Suprapubic skin (tissue), 4 donors: Measurements from ENCODE around the gene ASTN2. TPM values are rescaled to one million over a fixed set of nuclear protein-coding genes. Genes with fewer than 3 reads are reported as not detected.

Experiments
- DNase-seq, 2 donors: peaks; one replicate each; pipeline ENCODE4 v3.0.0-alpha.2; 2019; ENCODE audit warnings: low spot score in 2 of 2
- H3K27ac ChIP-seq: fragments of 200-600 bp; sonication (generic); one replicate; pipeline ENCODE4 v1.5.1; 2019
- H3K27me3 ChIP-seq: fragments of 200-600 bp; sonication (generic); one replicate; pipeline ENCODE4 v1.5.1; 2019
- H3K36me3 ChIP-seq: fragments of 200-600 bp; sonication (generic); one replicate; pipeline ENCODE4 v1.5.1; 2019
- H3K4me1 ChIP-seq: fragments of 200-600 bp; sonication (generic); one replicate; pipeline ENCODE4 v1.5.1; 2019
- H3K4me3 ChIP-seq: fragments of 200-600 bp; sonication (generic); one replicate; pipeline ENCODE4 v1.5.1; 2019; ENCODE audit warnings: mild to moderate bottlenecking
- H3K9me3 ChIP-seq: fragments of 200-600 bp; sonication (generic); one replicate; pipeline ENCODE4 v1.5.1; 2019
- CTCF ChIP-seq, 2 donors: fragments of 200-600 bp in 1 of 2; fragments of 450-650 bp in 1 of 2; sonication (generic) in 1 of 2; IDR thresholded peaks; one replicate each; pipeline ENCODE4 v1.5.1; 2016 to 2019; ENCODE audit warnings: antibody characterized with exemption in 2 of 2, mild to moderate bottlenecking in 1 of 2, moderate library complexity in 1 of 2
- EP300 ChIP-seq: sonication (generic); formaldehyde crosslinking; IDR thresholded peaks from one replicate; pipeline ENCODE4 v1.6.1; 2017; ENCODE audit warnings: antibody characterized with exemption
- POLR2A ChIP-seq, 2 donors: fragments of 450-650 bp; IDR thresholded peaks; one replicate each; pipeline ENCODE4 v1.6.1; 2017; ENCODE audit warnings: antibody characterized with exemption in 2 of 2, mild to moderate bottlenecking in 2 of 2, moderate library complexity in 2 of 2
- POLR2AphosphoS5 ChIP-seq, 3 donors: sonication (generic); formaldehyde crosslinking; IDR thresholded peaks; one replicate each; pipeline ENCODE4 v1.6.1; 2017; ENCODE audit warnings: antibody characterized with exemption in 3 of 3
- WGBS: methylation state at CpG from one replicate; pipeline ENCODE4 v1.1.5; 2018; 5-methylcytosine and 5-hydroxymethylcytosine counted together
- total RNA-seq, 4 donors: library from RNA; depleted of rRNA; stranded (reverse); fragments of >200 nt; gene quantifications; one replicate each; pipeline ENCODE4 v1.1.0, GENCODE V29; 2016

The ASTN2 gene
- total RNA-seq, 4 donors from 2014 or later, result 2.0 to 6.9 (median 3.8) TPM

DNA sequence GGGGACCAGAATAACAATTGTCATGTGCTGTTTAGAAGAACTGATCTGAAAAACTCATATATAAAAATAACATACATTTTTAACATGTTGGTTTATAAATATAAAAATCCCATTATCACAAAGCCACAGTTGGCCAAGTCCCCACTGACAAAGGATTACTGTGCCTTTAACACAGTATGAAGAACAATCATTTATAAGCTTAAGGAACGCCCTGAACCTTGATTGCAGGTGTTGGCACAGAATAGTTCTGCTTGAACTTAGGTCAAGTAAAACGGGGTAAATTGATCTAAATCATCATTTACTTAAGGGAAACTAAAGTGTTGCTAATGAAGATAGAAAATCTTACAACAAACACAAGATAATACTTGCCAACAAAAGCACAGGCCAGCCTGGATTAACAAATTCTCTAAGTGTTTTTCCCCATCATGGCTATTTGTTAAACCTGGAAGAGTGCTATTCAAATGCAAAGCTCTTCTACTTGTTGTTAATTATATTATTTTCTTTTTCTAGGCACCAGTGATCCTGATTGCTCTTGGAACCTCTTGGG is 46.1 kb downstream of the ASTN2 start:
- no peak overlapping the region for H3K4me3 ChIP-seq
- H3K27me3 ChIP-seq, result no peaks in the 10 kb centered on the region
- no peak overlapping the region for H3K27ac ChIP-seq
- H3K4me1 ChIP-seq, result no peaks in the 10 kb centered on the region
- WGBS, result 32% methylated on average over 2 of the region's 2 CpGs
- no peaks in the 10 kb centered on the region for H3K36me3 ChIP-seq
- H3K9me3 ChIP-seq, result no peaks in the 10 kb centered on the region
- no peak for DNase-seq
- TF ChIP-seq CTCF (IDR thresholded peaks at IDR 0.05) (no peak), POLR2A (IDR thresholded peaks at IDR 0.05) (no peak), EP300 (no peak), POLR2AphosphoS5 (IDR thresholded peaks at IDR 0.05) (no peak)

DNA sequence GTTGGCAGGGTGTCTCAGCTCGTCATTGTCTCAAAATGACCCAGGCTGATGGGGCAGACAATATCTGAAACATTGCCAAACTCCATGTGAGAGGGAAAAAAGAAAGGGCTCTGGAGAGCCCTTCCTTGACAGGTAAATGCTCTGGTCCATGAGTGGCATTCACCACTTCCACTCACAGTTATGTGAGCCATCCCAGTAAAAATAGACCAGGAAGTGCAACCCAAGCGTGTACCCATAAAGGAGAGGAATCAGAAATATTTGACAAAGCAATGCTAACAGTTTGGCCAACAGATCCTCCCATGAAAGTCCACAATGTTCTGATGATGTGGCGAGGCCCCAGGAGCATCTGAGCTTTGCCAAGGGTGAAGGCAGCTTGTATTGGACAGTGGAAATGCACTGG is 49.4 kb downstream of the ASTN2 start:
- WGBS, result 73% methylated on average over 3 of the region's 3 CpGs
- Histone ChIP-seq H3K4me1 (no peaks in the 10 kb centered on the region), H3K4me3 (no peak overlapping the region), H3K36me3 (no peaks in the 10 kb centered on the region), H3K27me3 (no peaks in the 10 kb centered on the region), H3K9me3 (no peaks in the 10 kb centered on the region), H3K27ac (no peak overlapping the region)
- DNase-seq, result no peak
- TF ChIP-seq POLR2AphosphoS5 (IDR thresholded peaks at IDR 0.05) (no peak), EP300 (no peak), CTCF (IDR thresholded peaks at IDR 0.05) (no peak), POLR2A (IDR thresholded peaks at IDR 0.05) (no peak)

DNA sequence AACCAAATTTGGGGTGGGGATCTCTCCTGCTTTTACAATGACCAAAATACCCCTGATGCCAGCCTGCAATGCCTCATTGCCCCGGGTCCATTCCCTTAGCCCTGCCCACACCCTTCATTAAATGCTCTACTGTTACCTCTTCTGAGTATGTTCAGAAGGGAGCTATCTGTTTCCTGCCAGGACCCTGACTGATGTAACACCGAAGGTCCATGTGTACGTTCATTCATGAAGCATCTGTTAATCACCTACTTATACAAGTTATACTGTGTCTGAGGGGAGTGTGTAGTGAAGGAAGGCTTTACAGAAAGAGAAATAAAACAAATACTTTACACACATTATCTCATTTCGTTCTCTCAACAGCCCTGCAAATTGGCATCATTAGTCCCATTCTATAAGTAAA is 51.9 kb downstream of the ASTN2 start:
- Histone ChIP-seq H3K9me3 (no peaks in the 10 kb centered on the region), H3K4me1 (no peaks in the 10 kb centered on the region), H3K36me3 (no peaks in the 10 kb centered on the region), H3K27me3 (no peaks in the 10 kb centered on the region), H3K27ac (no peak overlapping the region), H3K4me3 (no peak overlapping the region)
- TF ChIP-seq POLR2AphosphoS5 (IDR thresholded peaks at IDR 0.05), result no peak
- no peak for TF ChIP-seq EP300
- TF ChIP-seq POLR2A (IDR thresholded peaks at IDR 0.05), result no peak
- TF ChIP-seq CTCF (IDR thresholded peaks at IDR 0.05), result no peak
- WGBS, result 81% methylated on average over 4 of the region's 4 CpGs
- no peak for DNase-seq

DNA sequence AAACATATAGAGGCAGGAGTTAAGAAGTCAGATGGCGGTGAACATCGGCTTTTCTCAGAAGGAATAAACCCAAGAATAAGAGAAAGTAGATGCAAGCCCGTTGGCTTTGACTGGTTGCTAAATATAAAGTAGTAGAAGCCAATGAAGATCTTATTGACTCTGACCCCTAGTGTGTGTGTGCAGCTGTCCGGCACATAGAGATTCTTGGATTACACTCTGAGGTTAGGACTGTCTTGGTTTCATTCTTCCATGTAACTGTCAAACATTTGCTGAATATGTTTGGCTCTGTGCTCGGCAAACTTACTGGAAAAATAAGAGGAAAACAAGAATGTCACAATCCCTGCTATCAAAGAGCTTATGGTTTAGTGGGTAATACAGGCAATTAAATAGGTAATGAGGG is 54.9 kb downstream of the ASTN2 start:
- no peaks in the 10 kb centered on the region for H3K9me3 ChIP-seq
- H3K27me3 ChIP-seq, result no peaks in the 10 kb centered on the region
- WGBS, result 79% methylated on average over 5 of the region's 5 CpGs
- DNase-seq, result no peak
- no peak for TF ChIP-seq POLR2A (IDR thresholded peaks at IDR 0.05)
- TF ChIP-seq EP300, result no peak
- no peak for TF ChIP-seq POLR2AphosphoS5 (IDR thresholded peaks at IDR 0.05)
- TF ChIP-seq CTCF (IDR thresholded peaks at IDR 0.05), result no peak
- H3K27ac ChIP-seq, result no peak overlapping the region
- H3K4me3 ChIP-seq, result no peak overlapping the region
- no peaks in the 10 kb centered on the region for H3K36me3 ChIP-seq
- no peaks in the 10 kb centered on the region for H3K4me1 ChIP-seq

GRCh38 chr9:117355542-117355941 is 59.3 kb downstream of the ASTN2 start:
- DNase-seq, result no peak
- Histone ChIP-seq H3K9me3 (no peaks in the 10 kb centered on the region), H3K27me3 (no peaks in the 10 kb centered on the region), H3K36me3 (no peaks in the 10 kb centered on the region), H3K4me1 (no peaks in the 10 kb centered on the region), H3K27ac (no peak overlapping the region), H3K4me3 (no peak overlapping the region)
- WGBS, result 41% methylated on average over 3 of the region's 3 CpGs
- TF ChIP-seq POLR2AphosphoS5 (IDR thresholded peaks at IDR 0.05), result no peak
- TF ChIP-seq CTCF (IDR thresholded peaks at IDR 0.05), result no peak
- TF ChIP-seq EP300, result no peak
- TF ChIP-seq POLR2A (IDR thresholded peaks at IDR 0.05), result no peak
